Measurements from ENCODE around the gene SCLY. TPM values are rescaled to one million over a fixed set of nuclear protein-coding genes. Genes with fewer than 3 reads are reported as not detected.

SCLY gene
- total RNA-seq, 1 donor from 2014 or later: 44.0 TPM

GRCh38 chr2:238091436-238092060, 30.7 kb downstream of the SCLY start:
- no peaks in the 10 kb centered on the region for H3K36me3 Mint-ChIP-seq (ENCODE audit: unreplicated experiment)
- peaks cover 5% of the 10 kb centered on the region for H3K4me1 Mint-ChIP-seq (ENCODE audit: low read depth, unreplicated experiment)
- DNase-seq: no peak
- H3K27ac Mint-ChIP-seq (ENCODE audit: unreplicated experiment): no peak overlapping the region
- H3K27me3 Mint-ChIP-seq (ENCODE audit: unreplicated experiment): peaks cover 10% of the 10 kb centered on the region
- H3K9me3 Mint-ChIP-seq (ENCODE audit: unreplicated experiment): peaks cover 10% of the 10 kb centered on the region
- no peak for TF ChIP-seq CTCF (IDR thresholded peaks at IDR 0.05; ENCODE audit: partially characterized antibody, unreplicated experiment)
- H3K4me3 Mint-ChIP-seq (ENCODE audit: unreplicated experiment): no peak overlapping the region

- H3K27ac Mint-ChIP-seq (ENCODE audit: unreplicated experiment): no peak overlapping the region
Observed at GRCh38 chr2:238092486-238093035, 31.8 kb downstream of the SCLY start.

DNA sequence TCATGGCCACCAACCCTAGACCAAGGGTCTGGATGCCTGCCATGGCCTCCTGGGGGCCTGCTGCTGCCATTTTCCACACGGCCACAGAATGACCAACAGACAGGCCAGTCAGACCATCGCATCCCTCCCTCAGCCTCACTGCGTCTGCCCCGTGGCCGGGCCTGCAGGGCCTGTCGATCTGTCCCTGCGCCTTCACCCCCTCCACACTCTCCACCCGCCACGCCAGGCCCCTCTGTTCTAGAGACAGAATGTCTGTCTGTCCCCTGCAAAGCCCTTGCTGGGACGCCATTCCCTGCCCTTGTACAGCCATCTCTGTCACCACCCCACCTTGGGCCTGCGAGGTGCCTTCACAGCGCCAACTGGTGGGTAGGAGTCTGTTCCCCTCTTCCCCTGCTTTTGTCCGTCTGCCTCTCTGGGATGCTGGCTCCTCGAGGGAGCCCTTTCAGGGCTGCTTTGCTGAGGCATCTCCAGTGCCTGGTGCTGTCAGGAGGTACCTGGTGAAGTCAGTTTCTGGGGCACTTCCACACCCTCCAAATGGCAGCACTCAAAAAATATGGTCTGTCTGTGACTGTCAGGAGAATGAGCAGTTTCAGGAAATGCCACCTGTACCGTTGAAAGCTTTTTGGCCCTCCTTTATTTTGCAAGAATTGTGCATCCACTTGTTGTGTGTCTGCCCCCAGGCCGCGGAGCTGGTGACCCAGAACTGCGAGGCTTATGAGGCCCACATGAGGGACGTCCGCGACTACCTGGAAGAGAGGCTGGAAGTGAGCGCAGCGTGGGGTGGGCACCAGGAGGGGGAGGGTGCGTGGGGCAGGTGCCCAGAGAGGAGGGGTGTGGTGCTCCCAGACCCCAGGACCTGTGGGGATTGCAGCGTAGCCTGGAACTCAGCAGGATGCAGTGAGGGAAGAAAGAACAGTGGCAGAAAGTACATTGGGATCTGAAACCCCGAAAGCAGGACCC, 32.7 kb downstream of the SCLY start:
- H3K27ac Mint-ChIP-seq (ENCODE audit: unreplicated experiment): no peak overlapping the region
- no peaks in the 10 kb centered on the region for H3K36me3 Mint-ChIP-seq (ENCODE audit: unreplicated experiment)
- no peak for DNase-seq
- H3K4me1 Mint-ChIP-seq (ENCODE audit: low read depth, unreplicated experiment): peaks cover 5% of the 10 kb centered on the region
- no peak overlapping the region for H3K4me3 Mint-ChIP-seq (ENCODE audit: unreplicated experiment)
- peaks cover 12% of the 10 kb centered on the region for H3K9me3 Mint-ChIP-seq (ENCODE audit: unreplicated experiment)
- H3K27me3 Mint-ChIP-seq (ENCODE audit: unreplicated experiment): peaks cover 10% of the 10 kb centered on the region
- no peak for TF ChIP-seq CTCF (IDR thresholded peaks at IDR 0.05; ENCODE audit: partially characterized antibody, unreplicated experiment)

More at GRCh38 chr2:238092486-238093035, 31.8 kb downstream of the SCLY start:
- DNase-seq: no peak
- H3K4me1 Mint-ChIP-seq (ENCODE audit: low read depth, unreplicated experiment): peaks cover 5% of the 10 kb centered on the region
- no peak for TF ChIP-seq CTCF (IDR thresholded peaks at IDR 0.05; ENCODE audit: partially characterized antibody, unreplicated experiment)
- H3K27me3 Mint-ChIP-seq (ENCODE audit: unreplicated experiment): peaks cover 10% of the 10 kb centered on the region
- peaks cover 10% of the 10 kb centered on the region for H3K9me3 Mint-ChIP-seq (ENCODE audit: unreplicated experiment)
- no peak overlapping the region for H3K4me3 Mint-ChIP-seq (ENCODE audit: unreplicated experiment)
- H3K36me3 Mint-ChIP-seq (ENCODE audit: unreplicated experiment): no peaks in the 10 kb centered on the region

DNA sequence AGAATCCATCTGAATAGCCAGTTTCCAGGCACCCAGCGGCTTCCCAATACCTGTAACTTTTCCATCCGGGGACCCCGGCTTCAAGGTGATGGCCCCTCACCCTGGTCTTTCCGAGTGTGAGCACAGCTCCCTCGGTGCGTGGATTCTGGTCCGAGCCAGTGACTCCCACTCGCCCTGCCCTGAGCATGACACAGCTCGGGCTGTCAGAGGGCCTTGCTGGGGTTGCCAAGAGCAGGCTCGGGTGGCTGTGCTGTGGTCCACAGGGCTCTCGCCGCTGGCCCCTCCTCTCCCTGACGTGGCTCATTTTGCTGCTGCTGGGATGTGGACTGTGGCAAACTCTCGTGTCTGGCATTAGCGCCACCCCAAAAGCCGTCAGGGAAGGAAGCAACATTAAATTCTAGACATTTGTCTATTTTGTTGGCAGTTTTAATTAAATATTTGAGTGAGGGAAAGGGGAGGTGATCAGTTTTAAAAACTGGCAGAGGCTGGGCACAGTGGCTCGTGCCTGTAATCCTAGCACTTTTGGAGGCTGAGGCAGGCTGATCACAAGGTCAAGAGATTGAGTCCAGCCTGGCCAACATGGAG, 33.7 kb downstream of the SCLY start:
- TF ChIP-seq CTCF (IDR thresholded peaks at IDR 0.05; ENCODE audit: partially characterized antibody, unreplicated experiment): no peak
- no peak overlapping the region for H3K4me3 Mint-ChIP-seq (ENCODE audit: unreplicated experiment)
- no peak overlapping the region for H3K27ac Mint-ChIP-seq (ENCODE audit: unreplicated experiment)
- peaks cover 5% of the 10 kb centered on the region for H3K4me1 Mint-ChIP-seq (ENCODE audit: low read depth, unreplicated experiment)
- peaks cover 10% of the 10 kb centered on the region for H3K27me3 Mint-ChIP-seq (ENCODE audit: unreplicated experiment)
- no peaks in the 10 kb centered on the region for H3K36me3 Mint-ChIP-seq (ENCODE audit: unreplicated experiment)
- DNase-seq: no peak
- peaks cover 13% of the 10 kb centered on the region for H3K9me3 Mint-ChIP-seq (ENCODE audit: unreplicated experiment)

All from glutamatergic neuron (in vitro differentiated cells).